CD14-positive monocyte (primary cell): ENCODE results near the gene SNAP29. TPM values are rescaled to one million over a fixed set of nuclear protein-coding genes. Genes with fewer than 3 reads are reported as not detected.
A peak's percentile ranks its signal among the peaks of the same experiment; 100 is the strongest.

Experiments used
- DNase-seq, 3 donors: peaks; one replicate each; pipeline ENCODE4 v3.0.0-alpha.2; 2011 to 2022
- H2AFZ ChIP-seq: 2 replicates; pipeline ENCODE4 v1.6.0; 2012; ENCODE audit warnings: mild to moderate bottlenecking, low read depth, low read length, inconsistent platforms; ENCODE audit not compliant: insufficient read depth, poor library complexity, severe bottlenecking
- H3K27ac ChIP-seq, 2 donors: 1 replicate in 1 of 2; 2 replicates in 1 of 2; pipeline ENCODE4 v1.5.1; 2012 to 2013; ENCODE audit warnings: low read length in 2 of 2, control low read depth in 1 of 2, inconsistent platforms in 1 of 2, low read depth in 1 of 2, mild to moderate bottlenecking in 1 of 2
- H3K27me3 ChIP-seq, 2 donors: one replicate each; pipeline versions ENCODE4 v1.6.0 to v1.6.1; 2011 to 2013; ENCODE audit warnings: low read length in 2 of 2; ENCODE audit not compliant: control insufficient read depth in 2 of 2, insufficient read depth in 2 of 2
- H3K36me3 ChIP-seq, 2 donors: replicated peaks in 1 of 2; 1 replicate in 1 of 2; 2 replicates in 1 of 2; pipeline versions ENCODE4 v1.5.1 to v1.6.1; 2012 to 2013; ENCODE audit warnings: low read length in 2 of 2, control low read depth in 1 of 2, inconsistent platforms in 1 of 2, mild to moderate bottlenecking in 1 of 2; ENCODE audit not compliant: insufficient read depth in 2 of 2, control insufficient read depth in 1 of 2
- H3K4me1 ChIP-seq, 2 donors: 1 replicate in 1 of 2; 2 replicates in 1 of 2; pipeline versions ENCODE4 v1.5.1 to v1.6.1; 2012 to 2013; ENCODE audit warnings: low read length in 2 of 2, control low read depth in 1 of 2, inconsistent platforms in 1 of 2, mild to moderate bottlenecking in 1 of 2, moderate library complexity in 1 of 2; ENCODE audit not compliant: insufficient read depth in 2 of 2, control insufficient read depth in 1 of 2
- H3K4me2 ChIP-seq: replicated peaks from 2 replicates; pipeline ENCODE3; 2012; ENCODE audit warnings: low read length, moderate library complexity, mild to moderate bottlenecking; ENCODE audit not compliant: poor library complexity, severe bottlenecking; ENCODE audit errors: extremely low read depth
- H3K4me3 ChIP-seq, 3 experiments: fragments of 200-600 bp in 1 of 3; sonication (generic) in 1 of 3; replicated peaks in 1 of 3; 1 replicate in 2 of 3; 2 replicates in 1 of 3; pipeline ENCODE4 v1.5.1; 2011 to 2013; ENCODE audit warnings: low read length in 3 of 3, mild to moderate bottlenecking in 3 of 3, control low read depth in 2 of 3, low read depth in 2 of 3, inconsistent platforms in 1 of 3, moderate library complexity in 1 of 3
- H3K79me2 ChIP-seq: 2 replicates; pipeline ENCODE4 v1.6.0; 2012; ENCODE audit warnings: mild to moderate bottlenecking, control low read depth, inconsistent platforms, low read length, moderate library complexity; ENCODE audit not compliant: insufficient read depth
- H3K9ac ChIP-seq: 2 replicates; pipeline ENCODE4 v1.6.0; 2017; ENCODE audit warnings: low read length, mild to moderate bottlenecking; ENCODE audit not compliant: insufficient read depth, poor library complexity, severe bottlenecking
- H3K9me3 ChIP-seq, 2 donors: replicated peaks in 1 of 2; 1 replicate in 1 of 2; 2 replicates in 1 of 2; pipeline versions ENCODE4 v1.5.1 to v1.6.1; 2012 to 2013; ENCODE audit warnings: low read length in 2 of 2, control low read depth in 1 of 2; ENCODE audit not compliant: control insufficient read depth in 1 of 2, insufficient read depth in 1 of 2
- H4K20me1 ChIP-seq: 2 replicates; pipeline ENCODE4 v1.6.0; 2012; ENCODE audit warnings: mild to moderate bottlenecking, low read length, control low read depth, moderate library complexity; ENCODE audit not compliant: insufficient read depth
- H3K27ac Mint-ChIP-seq, 7 donors: one replicate each; pipeline ENCODE4 v1.8.0; 2020; ENCODE audit warnings: mild to moderate bottlenecking in 7 of 7, mixed read lengths in 7 of 7, moderate library complexity in 6 of 7, inconsistent platforms in 2 of 7
- H3K27me3 Mint-ChIP-seq, 3 donors: one replicate each; pipeline ENCODE4 v1.8.0; 2021 to 2022; ENCODE audit warnings: low read depth in 3 of 3, mild to moderate bottlenecking in 3 of 3, mixed read lengths in 3 of 3, moderate library complexity in 3 of 3, inconsistent platforms in 1 of 3
- H3K36me3 Mint-ChIP-seq, 2 donors: one replicate each; pipeline ENCODE4 v1.8.0; 2020; ENCODE audit warnings: mixed read lengths in 2 of 2, inconsistent platforms in 1 of 2, mild to moderate bottlenecking in 1 of 2
- H3K4me1 Mint-ChIP-seq: one replicate; pipeline ENCODE4 v1.8.0; 2020; ENCODE audit warnings: mild to moderate bottlenecking, mixed read lengths
- H3K4me3 Mint-ChIP-seq, 2 donors: one replicate each; pipeline ENCODE4 v1.8.0; 2020; ENCODE audit warnings: mild to moderate bottlenecking in 2 of 2, mixed read lengths in 2 of 2, moderate library complexity in 1 of 2
- H3K9me3 Mint-ChIP-seq, 7 donors: one replicate each; pipeline ENCODE4 v1.8.0; 2020 to 2022; ENCODE audit warnings: mixed read lengths in 7 of 7, mild to moderate bottlenecking in 6 of 7, moderate library complexity in 6 of 7, inconsistent platforms in 2 of 7
- CTCF ChIP-seq: fragments of 200-600 bp; IDR thresholded peaks from one replicate; pipeline ENCODE4 v1.8.0; 2022; ENCODE audit warnings: antibody characterized with exemption, mild to moderate bottlenecking
- WGBS: methylation state at CpG from one replicate; pipeline ENCODE4 v1.1.5; 2013; ENCODE audit warnings: missing lambda C conversion rate; ENCODE audit not compliant: insufficient coverage; 5-methylcytosine and 5-hydroxymethylcytosine counted together
- intact Hi-C, 2 donors: fragments of 100-400 bp; cut with micrococcal nuclease; formaldehyde crosslinking; loops; one replicate each; pipeline versions ENCODE4 v1.15.0 to v1.15.1; 2023
- polyA plus RNA-seq, 3 donors: library from polyadenylated mRNA; depleted of rRNA in 1 of 3; unstranded in 2 of 3; stranded (reverse) in 1 of 3; fragments of 300-500 nt in 2 of 3; fragments of >200 nt in 1 of 3; fragmentation: Illumina TruSeq in 2 of 3; gene quantifications; 1 replicate in 2 of 3; 2 replicates in 1 of 3; pipeline ENCODE4 v1.2.3, GENCODE V29; 2012 to 2021

The SNAP29 gene
- polyA plus RNA-seq, 3 donors, result 22.3 to 32.8 (median 28.9) TPM

GRCh38 chr22:20922141-20922751 is 63.4 kb downstream of the SNAP29 start:
- H3K9ac ChIP-seq, result no peak overlapping the region
- no peak overlapping the region for H3K4me2 ChIP-seq
- no peaks in the 10 kb centered on the region for H3K27me3 Mint-ChIP-seq
- H3K27ac Mint-ChIP-seq, result peak overlapping the region in 5 of 7 donors; percentile 39 to 85 (median 44)
- H3K27ac ChIP-seq, result peak overlapping the region in 1 of 2 donors; percentile 53
- H3K4me3 Mint-ChIP-seq, result no peak overlapping the region
- no peak for DNase-seq
- peaks cover 36 to 41% of the 10 kb centered on the region in 2 donors for H3K4me1 ChIP-seq
- no peak for TF ChIP-seq CTCF
- no peak overlapping the region for H3K4me3 ChIP-seq
- H3K36me3 Mint-ChIP-seq, result peaks cover 14 to 15% of the 10 kb centered on the region in 2 donors
- H3K79me2 ChIP-seq, result peaks cover 100% of the 10 kb centered on the region
- no peaks in the 10 kb centered on the region for H3K27me3 ChIP-seq
- intact Hi-C loops, result loop anchor here in 1 of 2 donors (5.0 kb wide), 1 partner anchor 35 kb away; no protein-coding TSS in a partner anchor
- no peaks in the 10 kb centered on the region for H3K9me3 ChIP-seq
- H2AFZ ChIP-seq, result no peak overlapping the region
- peaks cover 61% of the 10 kb centered on the region for H3K4me1 Mint-ChIP-seq
- no peaks in the 10 kb centered on the region for H3K9me3 Mint-ChIP-seq
- peaks cover 83% of the 10 kb centered on the region for H4K20me1 ChIP-seq
- peaks cover 0 to 6% of the 10 kb centered on the region in 2 donors for H3K36me3 ChIP-seq
- WGBS, result 71% methylated on average over 1 of the region's 3 CpGs

- no peak for DNase-seq
- no peaks in the 10 kb centered on the region for H3K27me3 ChIP-seq
- no peaks in the 10 kb centered on the region for H3K9me3 ChIP-seq
- TF ChIP-seq CTCF, result no peak
- no peak overlapping the region for H3K9ac ChIP-seq
- peaks cover 19 to 23% of the 10 kb centered on the region in 2 donors for H3K4me1 ChIP-seq
- Mint-ChIP-seq H3K27ac (peak overlapping the region; percentile 68 to 91 (median 85)), H3K9me3 (no peaks in the 10 kb centered on the region), H3K27me3 (peaks cover 0 to 1% (median 0%) of the 10 kb centered on the region in 3 donors), H3K36me3 (peaks cover 10 to 15% of the 10 kb centered on the region in 2 donors), H3K4me3 (peak overlapping the region in 1 of 2 donors; percentile 21), H3K4me1 (peaks cover 62% of the 10 kb centered on the region)
- no peak overlapping the region for H3K4me2 ChIP-seq
- intact Hi-C loops, result no loop called here
- H3K79me2 ChIP-seq, result peaks cover 99% of the 10 kb centered on the region
- H3K4me3 ChIP-seq, result no peak overlapping the region
- H3K36me3 ChIP-seq, result peaks cover 0 to 9% of the 10 kb centered on the region in 2 donors
- peak overlapping the region in 1 of 2 donors; percentile 73 for H3K27ac ChIP-seq
- 83% methylated on average over 2 of the region's 2 CpGs for WGBS
- H2AFZ ChIP-seq, result no peak overlapping the region
- peaks cover 99% of the 10 kb centered on the region for H4K20me1 ChIP-seq
Measured at GRCh38 chr22:20926243-20926642, 67.4 kb downstream of the SNAP29 start.
